ENCODE data around the gene ING1.

GRCh38 chr13:110723598-110723997 lies 10.1 kb downstream of the ING1 start:
- TF ChIP-seq CTCF (conservative IDR thresholded peaks at IDR 0.05; ENCODE audit: low read length) (no peak), EZH2phosphoT487 (IDR thresholded peaks at IDR 0.05; ENCODE audit: borderline replicate concordance) (no peak)

All from Loucy (cell line).